GM23248 (cell line): ENCODE data around the gene ANKFN1. TPM values are rescaled to one million over a fixed set of nuclear protein-coding genes. Genes with fewer than 3 reads are reported as not detected.

ENCODE experiments used
- DNase-seq: peaks from one replicate; pipeline ENCODE4 v3.0.0-alpha.2; 2015
- H2AFZ ChIP-seq: fragments of 200-600 bp; sonication (generic); 2 replicates; pipeline ENCODE4 v1.6.1; 2016; ENCODE audit warnings: antibody characterized with exemption
- H3F3A ChIP-seq: fragments of 200-600 bp; sonication (generic); 2 replicates; pipeline ENCODE4 v1.6.1; 2016; ENCODE audit warnings: mild to moderate bottlenecking, antibody characterized with exemption, mixed run types; ENCODE audit not compliant: insufficient read depth
- H3K27ac ChIP-seq: fragments of 200-600 bp; sonication (generic); 2 replicates; pipeline ENCODE4 v1.5.1; 2016; ENCODE audit warnings: mild to moderate bottlenecking
- H3K27me3 ChIP-seq: fragments of 200-600 bp; sonication (generic); replicated peaks from 2 replicates; pipeline ENCODE4 v1.6.1; 2016; ENCODE audit warnings: mild to moderate bottlenecking; ENCODE audit not compliant: insufficient read depth
- H3K36me3 ChIP-seq: fragments of 200-600 bp; sonication (generic); 2 replicates; pipeline ENCODE4 v1.6.1; 2016; ENCODE audit warnings: low read depth, mild to moderate bottlenecking
- H3K4me1 ChIP-seq: fragments of 200-600 bp; sonication (generic); 2 replicates; pipeline ENCODE4 v1.6.1; 2016; ENCODE audit warnings: mild to moderate bottlenecking; ENCODE audit not compliant: insufficient read depth
- H3K4me2 ChIP-seq: fragments of 200-600 bp; sonication (generic); one replicate; pipeline ENCODE4 v1.6.1; 2016; ENCODE audit warnings: mild to moderate bottlenecking; ENCODE audit not compliant: unreplicated experiment
- H3K4me3 ChIP-seq: fragments of 200-600 bp; sonication (generic); 2 replicates; pipeline ENCODE4 v1.5.1; 2016; ENCODE audit warnings: mild to moderate bottlenecking
- H3K79me2 ChIP-seq: fragments of 200-600 bp; sonication (generic); 2 replicates; pipeline ENCODE4 v1.6.1; 2016; ENCODE audit warnings: mild to moderate bottlenecking; ENCODE audit not compliant: insufficient read depth
- H3K9ac ChIP-seq: fragments of 200-600 bp; sonication (generic); 2 replicates; pipeline ENCODE4 v1.6.1; 2016; ENCODE audit warnings: mild to moderate bottlenecking
- H3K9me2 ChIP-seq: fragments of 200-600 bp; sonication (generic); 2 replicates; pipeline ENCODE4 v1.6.1; 2016; ENCODE audit warnings: mixed run types, mild to moderate bottlenecking, moderate library complexity; ENCODE audit not compliant: insufficient read depth
- H3K9me3 ChIP-seq: fragments of 200-600 bp; sonication (generic); one replicate; pipeline ENCODE4 v1.6.1; 2017; ENCODE audit warnings: low read depth
- H4K20me1 ChIP-seq: fragments of 200-600 bp; sonication (generic); 2 replicates; pipeline ENCODE4 v1.6.0; 2016; ENCODE audit not compliant: insufficient read depth
- EZH2 ChIP-seq: fragments of 200-600 bp; sonication (generic); IDR thresholded peaks from 2 replicates; pipeline ENCODE4 v1.6.1; 2018; ENCODE audit warnings: antibody characterized with exemption, mild to moderate bottlenecking; ENCODE audit not compliant: insufficient read depth, poor library complexity, severe bottlenecking
- EZH2phosphoT487 ChIP-seq: fragments of 200-600 bp; sonication (generic); IDR thresholded peaks from 2 replicates; pipeline ENCODE4 v1.6.1; 2018; ENCODE audit warnings: antibody characterized with exemption, moderate library complexity, mild to moderate bottlenecking, low read depth; ENCODE audit not compliant: insufficient read depth
- WGBS, 2 experiments: methylation state at CpG; one replicate each; pipeline ENCODE4 v1.1.6; 2015 to 2017; ENCODE audit warnings: low lambda C conversion rate in 2 of 2, low coverage in 1 of 2; ENCODE audit errors: missing lambda C conversion rate in 2 of 2; 5-methylcytosine and 5-hydroxymethylcytosine counted together
- in situ Hi-C: fragments of 300-500 bp; cut with MboI; formaldehyde crosslinking; loops from 2 replicates; pipeline ENCODE4 v1.15.0; 2020
- polyA plus RNA-seq: library from polyadenylated mRNA; unstranded; fragments of >200 nt; fragmentation: Nextera tagmentation; extraction: Ambion mirVana; gene quantifications from 2 replicates; pipeline ENCODE4 v1.2.1, GENCODE V29; 2016
- total RNA-seq: library from RNA; depleted of rRNA; stranded (reverse); fragments of >200 nt; shearing (Covaris generic); gene quantifications from 2 replicates; pipeline ENCODE4 v1.2.3, GENCODE V29; 2014

Gene ANKFN1
- total and polyA plus RNA-seq, 2 experiments from 2014 or later: 0.54 to 0.64 TPM

GRCh38 chr17:56457501-56457900 is 304.2 kb downstream of the ANKFN1 start:
- Histone ChIP-seq H3K9me2 (no peaks in the 10 kb centered on the region), H3K4me1 (no peaks in the 10 kb centered on the region), H3K27me3 (no peaks in the 10 kb centered on the region), H3K9me3 (no peaks in the 10 kb centered on the region), H3K4me3 (no peak overlapping the region), H2AFZ (no peak overlapping the region), H3K9ac (no peak overlapping the region), H3K79me2 (no peaks in the 10 kb centered on the region), H3F3A (no peaks in the 10 kb centered on the region), H3K27ac (no peak overlapping the region), H3K4me2 (no peak overlapping the region), H3K36me3 (no peaks in the 10 kb centered on the region), H4K20me1 (no peaks in the 10 kb centered on the region)
- 53 to 59% methylated on average over 5 of the region's 5 CpGs for WGBS, 2 experiments
- in situ Hi-C loops: no loop called here
- no peak for DNase-seq
- no peak for TF ChIP-seq EZH2
- TF ChIP-seq EZH2phosphoT487: no peak

DNA sequence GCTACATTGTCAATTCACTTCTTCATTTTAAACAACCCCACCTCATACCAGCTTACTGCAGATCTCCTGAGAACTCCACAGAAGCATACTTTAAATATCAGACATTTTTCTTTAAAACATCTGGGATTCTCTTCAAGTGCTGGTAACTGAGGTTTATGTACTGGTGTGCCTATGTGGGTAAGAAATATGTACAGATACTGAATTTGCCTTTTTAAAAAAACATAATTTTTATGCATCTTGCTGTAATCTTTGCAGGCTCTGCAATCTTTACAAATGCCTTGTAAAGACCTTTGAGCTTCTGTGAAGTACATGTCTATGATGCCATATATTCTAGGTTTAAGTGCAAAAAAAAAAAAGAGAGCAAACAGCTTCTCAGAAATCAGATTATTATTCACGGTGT is 312.6 kb downstream of the ANKFN1 start:
- no peaks in the 10 kb centered on the region for H3K79me2 ChIP-seq
- no peaks in the 10 kb centered on the region for H3K27me3 ChIP-seq
- no peaks in the 10 kb centered on the region for H4K20me1 ChIP-seq
- TF ChIP-seq EZH2 (no peak), EZH2phosphoT487 (no peak)
- H3K4me2 ChIP-seq: no peak overlapping the region
- H3K9ac ChIP-seq: no peak overlapping the region
- in situ Hi-C loops: no loop called here
- H3K9me3 ChIP-seq: no peaks in the 10 kb centered on the region
- H3K27ac ChIP-seq: no peak overlapping the region
- H3K4me1 ChIP-seq: no peaks in the 10 kb centered on the region
- H3K9me2 ChIP-seq: no peaks in the 10 kb centered on the region
- H3F3A ChIP-seq: no peaks in the 10 kb centered on the region
- no peak for DNase-seq
- WGBS, 2 experiments: 93 to 94% methylated on average over 1 of the region's 1 CpG
- no peaks in the 10 kb centered on the region for H3K36me3 ChIP-seq
- no peak overlapping the region for H2AFZ ChIP-seq
- no peak overlapping the region for H3K4me3 ChIP-seq

- Histone ChIP-seq H2AFZ (no peak overlapping the region), H3K9me2 (no peaks in the 10 kb centered on the region), H3K9me3 (no peaks in the 10 kb centered on the region), H3K4me1 (no peaks in the 10 kb centered on the region), H3K79me2 (no peaks in the 10 kb centered on the region), H3F3A (no peaks in the 10 kb centered on the region), H3K27ac (no peak overlapping the region), H3K4me3 (no peak overlapping the region), H3K9ac (no peak overlapping the region), H3K27me3 (no peaks in the 10 kb centered on the region), H4K20me1 (no peaks in the 10 kb centered on the region), H3K36me3 (no peaks in the 10 kb centered on the region), H3K4me2 (no peak overlapping the region)
- WGBS, 2 experiments: 14 to 67% methylated on average over 1 to 2 of the region's 2 CpGs
- DNase-seq: no peak
- TF ChIP-seq EZH2 (no peak), EZH2phosphoT487 (no peak)
- in situ Hi-C loops: no loop called here
Measured at GRCh38 chr17:56468840-56469239, 315.6 kb downstream of the ANKFN1 start.

GRCh38 chr17:56471696-56472095 is 318.4 kb downstream of the ANKFN1 start:
- H3K9ac ChIP-seq: no peak overlapping the region
- no peaks in the 10 kb centered on the region for H3K79me2 ChIP-seq
- no peaks in the 10 kb centered on the region for H3K9me2 ChIP-seq
- H3K4me2 ChIP-seq: no peak overlapping the region
- WGBS, 2 experiments: 47 to 54% methylated on average over 3 of the region's 3 CpGs
- DNase-seq: no peak
- no peaks in the 10 kb centered on the region for H3F3A ChIP-seq
- no peak overlapping the region for H3K4me3 ChIP-seq
- no peak overlapping the region for H3K27ac ChIP-seq
- H3K4me1 ChIP-seq: no peaks in the 10 kb centered on the region
- H2AFZ ChIP-seq: no peak overlapping the region
- no peaks in the 10 kb centered on the region for H3K27me3 ChIP-seq
- no peaks in the 10 kb centered on the region for H3K36me3 ChIP-seq
- in situ Hi-C loops: no loop called here
- TF ChIP-seq EZH2phosphoT487 (no peak), EZH2 (no peak)
- H3K9me3 ChIP-seq: no peaks in the 10 kb centered on the region
- no peaks in the 10 kb centered on the region for H4K20me1 ChIP-seq

DNA sequence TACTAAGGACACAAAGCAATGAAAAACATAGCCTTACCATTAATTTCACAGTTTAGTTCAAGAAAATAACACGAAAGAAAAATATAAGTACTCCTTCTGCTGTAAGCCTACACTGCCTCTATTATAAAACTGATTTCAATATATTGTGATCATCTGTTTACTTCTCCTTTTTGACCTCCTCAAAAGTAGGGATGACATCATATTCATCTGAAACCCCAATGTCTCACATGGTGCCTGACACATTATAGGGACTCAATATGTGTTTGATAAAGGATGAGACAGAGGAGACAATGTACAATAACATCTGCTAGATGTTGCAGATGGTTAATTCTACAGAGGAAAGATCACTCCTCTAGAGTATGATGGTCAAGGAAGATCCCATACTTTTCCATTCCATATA is 321.8 kb downstream of the ANKFN1 start:
- Histone ChIP-seq H3F3A (no peaks in the 10 kb centered on the region), H2AFZ (no peak overlapping the region), H3K27ac (no peak overlapping the region), H3K9ac (no peak overlapping the region), H3K4me2 (no peak overlapping the region), H3K4me1 (no peaks in the 10 kb centered on the region), H3K9me3 (no peaks in the 10 kb centered on the region), H3K9me2 (no peaks in the 10 kb centered on the region), H3K27me3 (no peaks in the 10 kb centered on the region), H3K79me2 (no peaks in the 10 kb centered on the region), H3K4me3 (no peak overlapping the region), H4K20me1 (no peaks in the 10 kb centered on the region), H3K36me3 (no peaks in the 10 kb centered on the region)
- DNase-seq: no peak
- TF ChIP-seq EZH2phosphoT487 (no peak), EZH2 (no peak)
- WGBS, 2 experiments: 67 to 68% methylated on average over 1 of the region's 1 CpG
- in situ Hi-C loops: no loop called here
